Measurements from ENCODE around the gene PARD3. TPM values are rescaled to one million over a fixed set of nuclear protein-coding genes. Genes with fewer than 3 reads are reported as not detected.

The PARD3 gene
- total RNA-seq, 1 donor from 2014 or later = 37.5 TPM

DNA sequence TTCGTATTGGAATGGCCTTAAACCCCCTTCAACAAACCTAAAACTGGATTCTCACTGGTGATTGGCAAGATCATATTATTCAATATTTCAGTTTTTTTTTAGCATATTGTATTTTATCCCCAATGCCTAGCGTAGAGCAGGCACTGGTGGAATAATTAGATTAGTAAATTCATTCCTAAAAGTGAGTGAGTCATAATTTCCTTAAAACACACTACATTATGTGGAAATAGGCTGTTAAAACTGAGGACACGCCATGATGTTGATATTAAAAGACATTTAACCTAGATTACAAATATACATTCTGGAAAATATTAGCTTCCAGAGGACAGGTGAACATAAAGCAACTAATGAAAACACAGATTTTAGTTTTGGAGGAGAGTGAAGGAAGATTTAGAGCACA lies 463.9 kb downstream of the PARD3 start:
- H3K27me3 ChIP-seq = no peaks in the 10 kb centered on the region
- no peaks in the 10 kb centered on the region for H3K4me1 ChIP-seq
- no peaks in the 10 kb centered on the region for H3K9me3 ChIP-seq
- DNase-seq (ENCODE audit: low spot score in 2 of 2) = no peak
- peaks cover 0 to 7% of the 10 kb centered on the region in 2 donors for H3K36me3 ChIP-seq
- TF ChIP-seq, protein P1, sequence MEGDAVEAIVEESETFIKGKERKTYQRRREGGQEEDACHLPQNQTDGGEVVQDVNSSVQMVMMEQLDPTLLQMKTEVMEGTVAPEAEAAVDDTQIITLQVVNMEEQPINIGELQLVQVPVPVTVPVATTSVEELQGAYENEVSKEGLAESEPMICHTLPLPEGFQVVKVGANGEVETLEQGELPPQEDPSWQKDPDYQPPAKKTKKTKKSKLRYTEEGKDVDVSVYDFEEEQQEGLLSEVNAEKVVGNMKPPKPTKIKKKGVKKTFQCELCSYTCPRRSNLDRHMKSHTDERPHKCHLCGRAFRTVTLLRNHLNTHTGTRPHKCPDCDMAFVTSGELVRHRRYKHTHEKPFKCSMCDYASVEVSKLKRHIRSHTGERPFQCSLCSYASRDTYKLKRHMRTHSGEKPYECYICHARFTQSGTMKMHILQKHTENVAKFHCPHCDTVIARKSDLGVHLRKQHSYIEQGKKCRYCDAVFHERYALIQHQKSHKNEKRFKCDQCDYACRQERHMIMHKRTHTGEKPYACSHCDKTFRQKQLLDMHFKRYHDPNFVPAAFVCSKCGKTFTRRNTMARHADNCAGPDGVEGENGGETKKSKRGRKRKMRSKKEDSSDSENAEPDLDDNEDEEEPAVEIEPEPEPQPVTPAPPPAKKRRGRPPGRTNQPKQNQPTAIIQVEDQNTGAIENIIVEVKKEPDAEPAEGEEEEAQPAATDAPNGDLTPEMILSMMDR (IDR thresholded peaks at IDR 0.05) = no peak
- intact Hi-C loops (cut with DNase I) = no loop called here
- H3K4me3 ChIP-seq = no peak overlapping the region
- H3K27ac ChIP-seq = no peak overlapping the region

DNA sequence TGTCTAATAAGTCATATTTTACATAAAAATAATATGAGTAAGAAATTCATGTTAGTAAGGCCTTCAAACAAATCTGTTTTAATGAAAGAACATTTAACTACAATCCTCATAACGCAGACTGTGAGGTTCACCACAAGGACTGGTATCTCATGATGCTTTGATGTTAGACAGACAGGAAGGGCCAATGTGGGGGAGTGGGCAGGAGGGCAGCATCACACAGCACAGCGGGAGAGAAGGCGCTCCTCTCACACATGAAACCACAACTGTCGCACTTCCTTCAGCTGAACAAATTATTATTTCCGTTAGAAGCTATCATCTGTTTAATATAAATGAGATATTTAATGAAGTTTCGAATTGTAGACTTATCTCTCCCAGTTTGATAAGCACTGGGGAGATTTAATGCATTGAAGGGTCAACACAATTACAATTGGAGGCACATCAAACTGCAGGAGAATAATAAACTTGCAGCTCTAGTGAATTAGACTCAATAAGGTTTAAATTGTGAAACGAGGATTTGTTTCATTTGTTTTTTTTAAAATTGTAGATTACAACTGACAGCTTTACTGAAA lies 466.1 kb downstream of the PARD3 start:
- no peaks in the 10 kb centered on the region for H3K27me3 ChIP-seq
- H3K4me1 ChIP-seq = peaks cover 0 to 4% of the 10 kb centered on the region in 2 donors
- intact Hi-C loops (cut with DNase I) = no loop called here
- H3K36me3 ChIP-seq = no peaks in the 10 kb centered on the region
- no peaks in the 10 kb centered on the region for H3K9me3 ChIP-seq
- H3K27ac ChIP-seq = no peak overlapping the region
- no peak for DNase-seq (ENCODE audit: low spot score in 2 of 2)
- H3K4me3 ChIP-seq = no peak overlapping the region
- TF ChIP-seq, protein P1 (IDR thresholded peaks at IDR 0.05) = no peak

DNA sequence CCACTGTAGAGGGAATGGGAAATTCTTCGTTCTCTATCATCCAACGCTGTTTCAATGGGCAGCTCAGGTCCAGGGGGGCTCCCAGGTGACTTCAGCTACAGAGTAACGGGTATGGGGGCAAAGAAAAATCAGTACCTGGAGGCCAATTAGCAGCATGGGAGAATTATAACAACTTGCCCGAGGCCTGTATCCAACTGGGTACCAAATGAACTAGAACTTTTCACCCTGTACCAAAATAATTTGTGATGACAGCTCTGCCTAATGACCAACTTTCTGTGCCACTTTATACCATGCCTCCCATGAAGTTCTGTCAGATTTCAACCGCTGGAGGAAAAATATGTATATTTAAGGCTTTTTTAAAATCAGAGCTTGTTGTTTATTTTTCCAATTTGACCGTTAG lies 467.1 kb downstream of the PARD3 start:
- H3K27ac ChIP-seq = no peak overlapping the region
- no peaks in the 10 kb centered on the region for H3K9me3 ChIP-seq
- H3K27me3 ChIP-seq = no peaks in the 10 kb centered on the region
- TF ChIP-seq, protein P1 (IDR thresholded peaks at IDR 0.05) = no peak
- H3K4me3 ChIP-seq = no peak overlapping the region
- no peaks in the 10 kb centered on the region for H3K36me3 ChIP-seq
- peaks cover 0 to 4% of the 10 kb centered on the region in 2 donors for H3K4me1 ChIP-seq
- no peak for DNase-seq (ENCODE audit: low spot score in 2 of 2)
- intact Hi-C loops (cut with DNase I) = no loop called here

DNA sequence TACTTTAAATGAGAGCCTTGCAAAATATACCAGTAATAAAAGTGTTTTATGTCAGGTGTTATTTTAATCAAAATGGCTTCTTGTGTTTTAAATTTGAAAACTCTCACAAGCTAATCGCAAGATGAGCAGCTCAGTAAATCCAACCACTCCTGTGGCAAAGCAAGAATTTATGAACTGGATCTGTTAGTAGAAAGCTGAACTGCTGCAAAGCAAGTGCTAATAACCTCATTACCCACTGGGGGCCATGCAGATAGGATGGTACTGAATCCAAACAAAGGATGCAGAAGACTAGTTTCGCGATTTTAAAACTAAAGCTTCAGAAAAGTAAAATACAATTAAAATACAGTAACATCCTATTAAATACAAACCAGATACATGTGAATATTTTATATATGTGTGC lies 468.0 kb downstream of the PARD3 start:
- no peak for DNase-seq (ENCODE audit: low spot score in 2 of 2)
- no peaks in the 10 kb centered on the region for H3K27me3 ChIP-seq
- intact Hi-C loops (cut with DNase I) = no loop called here

DNA sequence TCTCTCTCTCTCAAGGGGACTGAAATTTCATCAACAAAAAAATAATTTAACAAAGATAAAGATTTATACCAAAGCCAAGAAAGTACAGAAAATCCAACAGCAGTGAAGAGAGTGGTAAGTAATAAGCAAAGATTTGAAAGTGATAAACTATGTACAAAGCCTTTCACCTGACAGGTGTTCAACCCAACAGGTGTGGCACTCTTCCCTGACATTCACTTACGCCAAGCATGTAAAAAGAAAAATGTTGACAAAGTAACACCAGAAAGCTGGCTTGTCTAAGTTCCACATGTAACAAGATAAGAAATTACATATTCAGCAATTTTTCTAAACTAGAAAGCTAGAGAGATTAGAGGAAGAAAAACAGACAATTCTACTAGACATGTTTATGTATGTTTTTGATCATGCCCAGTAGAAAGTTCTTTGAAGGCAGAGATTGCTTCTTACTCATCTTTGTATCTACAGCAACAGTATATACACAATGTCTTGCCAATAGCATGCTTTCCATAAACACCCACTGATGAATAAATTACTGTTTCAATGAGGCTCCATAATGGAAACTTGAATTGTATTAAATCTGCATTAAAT lies 468.5 kb downstream of the PARD3 start:
- H3K4me1 ChIP-seq = peaks cover 0 to 4% of the 10 kb centered on the region in 2 donors
- H3K27me3 ChIP-seq = no peaks in the 10 kb centered on the region
- intact Hi-C loops (cut with DNase I) = no loop called here
- TF ChIP-seq, protein P1 (IDR thresholded peaks at IDR 0.05) = no peak
- no peaks in the 10 kb centered on the region for H3K36me3 ChIP-seq
- H3K4me3 ChIP-seq = no peak overlapping the region
- H3K27ac ChIP-seq = no peak overlapping the region
- DNase-seq (ENCODE audit: low spot score in 2 of 2) = no peak
- H3K9me3 ChIP-seq = no peaks in the 10 kb centered on the region

More for the DNA sequence above, 468.0 kb downstream of the PARD3 start:
- TF ChIP-seq, protein P1 (IDR thresholded peaks at IDR 0.05) = no peak
- Histone ChIP-seq H3K9me3 (no peaks in the 10 kb centered on the region), H3K36me3 (no peaks in the 10 kb centered on the region), H3K27ac (no peak overlapping the region), H3K4me3 (no peak overlapping the region), H3K4me1 (peaks cover 0 to 4% of the 10 kb centered on the region in 2 donors)
